ENCODE results near the gene EBPL. TPM values are rescaled to one million over a fixed set of nuclear protein-coding genes. Genes with fewer than 3 reads are reported as not detected.
"Not testable (repeated sequence)": the region's sequence is repeated elsewhere in the genome, so short reads cannot be mapped to it uniquely, and the experiment has no call there.

Gene EBPL
- total RNA-seq, 4 donors from 2014 or later: 38.2 to 130 (median 87.0) TPM

DNA sequence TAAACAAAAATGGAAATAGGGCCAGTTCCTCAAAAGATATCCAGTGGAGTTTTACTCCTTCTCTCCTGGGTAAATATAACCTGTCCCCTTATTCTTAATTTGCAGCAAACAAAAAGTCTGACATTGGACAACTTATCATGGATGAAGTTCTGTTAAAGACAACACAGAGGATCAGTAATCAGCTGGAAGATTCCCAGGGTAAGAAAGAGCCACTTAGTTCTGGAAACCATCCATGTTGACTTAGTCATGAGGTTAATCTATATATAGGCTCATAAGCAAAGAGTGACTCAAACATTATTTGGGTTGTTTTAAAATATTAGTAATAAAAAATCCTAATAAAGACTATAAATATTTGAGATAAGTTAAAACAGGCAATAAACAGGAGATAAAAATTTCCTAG is 40.5 kb upstream of the EBPL start:
- Histone ChIP-seq H3K27me3 (no peaks in the 10 kb centered on the region), H3K4me1 (no peaks in the 10 kb centered on the region), H3K27ac (no peak overlapping the region), H3K4me3 (no peak overlapping the region), H3K36me3 (peaks cover 19% of the 10 kb centered on the region), H3K9me3 (no peaks in the 10 kb centered on the region)
- no peak for DNase-seq (ENCODE audit: low spot score in 2 of 2)
- TF ChIP-seq POLR2A (IDR thresholded peaks at IDR 0.05) (no peak), POLR2AphosphoS5 (IDR thresholded peaks at IDR 0.05) (no peak), EP300 (IDR thresholded peaks at IDR 0.05) (no peak)
- TF ChIP-seq, protein P1, sequence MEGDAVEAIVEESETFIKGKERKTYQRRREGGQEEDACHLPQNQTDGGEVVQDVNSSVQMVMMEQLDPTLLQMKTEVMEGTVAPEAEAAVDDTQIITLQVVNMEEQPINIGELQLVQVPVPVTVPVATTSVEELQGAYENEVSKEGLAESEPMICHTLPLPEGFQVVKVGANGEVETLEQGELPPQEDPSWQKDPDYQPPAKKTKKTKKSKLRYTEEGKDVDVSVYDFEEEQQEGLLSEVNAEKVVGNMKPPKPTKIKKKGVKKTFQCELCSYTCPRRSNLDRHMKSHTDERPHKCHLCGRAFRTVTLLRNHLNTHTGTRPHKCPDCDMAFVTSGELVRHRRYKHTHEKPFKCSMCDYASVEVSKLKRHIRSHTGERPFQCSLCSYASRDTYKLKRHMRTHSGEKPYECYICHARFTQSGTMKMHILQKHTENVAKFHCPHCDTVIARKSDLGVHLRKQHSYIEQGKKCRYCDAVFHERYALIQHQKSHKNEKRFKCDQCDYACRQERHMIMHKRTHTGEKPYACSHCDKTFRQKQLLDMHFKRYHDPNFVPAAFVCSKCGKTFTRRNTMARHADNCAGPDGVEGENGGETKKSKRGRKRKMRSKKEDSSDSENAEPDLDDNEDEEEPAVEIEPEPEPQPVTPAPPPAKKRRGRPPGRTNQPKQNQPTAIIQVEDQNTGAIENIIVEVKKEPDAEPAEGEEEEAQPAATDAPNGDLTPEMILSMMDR (IDR thresholded peaks at IDR 0.05): no peak

DNA sequence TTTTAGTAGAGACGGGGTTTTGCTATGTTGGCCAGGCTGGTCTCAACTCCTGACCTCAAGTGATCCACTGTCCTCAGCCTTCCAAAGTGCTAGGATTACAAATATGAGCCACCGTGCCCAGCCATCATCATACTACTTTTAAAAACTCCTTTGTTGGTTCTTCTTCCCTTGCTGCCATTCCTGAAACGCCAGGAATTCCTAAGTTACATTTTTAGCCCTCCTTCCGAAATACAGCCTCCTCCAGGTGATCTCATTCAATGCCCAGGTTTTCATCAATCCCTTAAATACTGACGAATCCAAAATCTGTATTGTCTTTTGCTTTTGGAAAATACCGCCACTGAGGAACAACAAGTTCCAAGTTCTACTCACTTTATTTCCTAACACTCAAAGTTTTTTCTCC is 25.3 kb upstream of the EBPL start:
- WGBS: 97% methylated on average over 6 of the region's 6 CpGs
- no peak overlapping the region for H3K27ac ChIP-seq
- H3K4me3 ChIP-seq: no peak overlapping the region
- DNase-seq (ENCODE audit: low spot score in 2 of 2): no peak
- H3K4me1 ChIP-seq: no peaks in the 10 kb centered on the region
- peaks cover 57% of the 10 kb centered on the region for H3K36me3 ChIP-seq
- no peaks in the 10 kb centered on the region for H3K27me3 ChIP-seq
- peaks cover 23% of the 10 kb centered on the region for H3K9me3 ChIP-seq
- TF ChIP-seq, protein P1 (IDR thresholded peaks at IDR 0.05): no peak
- TF ChIP-seq EP300 (IDR thresholded peaks at IDR 0.05) (no peak), POLR2A (IDR thresholded peaks at IDR 0.05) (no peak), POLR2AphosphoS5 (IDR thresholded peaks at IDR 0.05) (no peak)

DNA sequence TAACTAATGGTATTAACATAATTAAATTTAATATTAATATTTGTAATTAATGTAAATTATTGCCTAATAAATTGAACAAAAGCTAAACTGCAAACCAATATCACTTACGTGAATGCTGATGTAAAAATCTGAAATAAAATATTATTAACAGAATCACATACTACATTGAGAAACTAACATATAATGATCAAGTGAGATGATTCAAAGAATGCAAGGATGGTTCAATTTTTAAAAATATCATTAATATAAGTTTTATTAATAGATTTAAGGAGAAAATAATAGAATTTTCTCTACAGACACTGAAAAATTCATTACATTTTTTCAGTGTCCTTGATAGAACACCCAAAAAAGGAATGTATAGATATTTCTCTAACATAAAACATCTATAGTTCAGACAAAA is 23.5 kb upstream of the EBPL start:
- TF ChIP-seq, protein P1 (IDR thresholded peaks at IDR 0.05): no peak
- TF ChIP-seq POLR2A (IDR thresholded peaks at IDR 0.05): no peak
- TF ChIP-seq POLR2AphosphoS5 (IDR thresholded peaks at IDR 0.05): no peak
- no peak for TF ChIP-seq EP300 (IDR thresholded peaks at IDR 0.05)
- Histone ChIP-seq H3K36me3 (peaks cover 57% of the 10 kb centered on the region), H3K4me1 (no peaks in the 10 kb centered on the region), H3K4me3 (no peak overlapping the region), H3K27ac (no peak overlapping the region), H3K27me3 (no peaks in the 10 kb centered on the region), H3K9me3 (peaks cover 23% of the 10 kb centered on the region)
- DNase-seq (ENCODE audit: low spot score in 2 of 2): no peak
- WGBS: 98% methylated on average over 1 of the region's 1 CpG

DNA sequence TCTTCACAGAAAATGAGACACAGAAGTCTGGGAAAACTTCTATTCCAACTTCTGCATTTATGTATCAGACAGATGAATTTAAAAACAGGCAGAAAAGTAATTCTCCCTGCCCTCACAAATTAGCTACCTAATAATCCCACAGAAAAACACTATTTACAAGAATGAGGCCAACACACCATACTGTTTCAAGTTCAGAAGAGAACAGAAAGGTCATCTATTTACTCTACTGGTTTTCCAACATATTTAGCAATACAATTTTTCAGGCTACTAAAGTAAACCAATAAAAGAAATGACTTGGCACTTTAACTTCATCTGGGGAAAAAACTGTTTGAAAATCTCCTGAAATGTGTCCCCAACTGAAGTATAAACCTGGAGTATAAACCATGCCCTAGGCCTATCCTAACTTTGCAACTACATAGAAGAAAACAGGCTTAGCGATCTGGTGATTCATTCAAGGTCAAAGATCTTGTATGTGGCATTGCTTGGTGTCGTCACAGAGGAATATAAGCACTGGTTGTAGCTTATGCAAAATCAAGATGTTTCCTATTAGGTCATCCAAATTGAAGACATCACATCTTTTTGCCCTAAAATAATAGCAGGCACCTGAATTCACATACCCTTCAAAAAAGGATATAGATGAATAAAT is 20.1 kb upstream of the EBPL start:
- no peak for DNase-seq (ENCODE audit: low spot score in 2 of 2)
- TF ChIP-seq, protein P1 (IDR thresholded peaks at IDR 0.05): no peak
- TF ChIP-seq POLR2AphosphoS5 (IDR thresholded peaks at IDR 0.05) (no peak), EP300 (IDR thresholded peaks at IDR 0.05) (no peak), POLR2A (IDR thresholded peaks at IDR 0.05) (no peak)
- H3K4me3 ChIP-seq: no peak overlapping the region
- no peaks in the 10 kb centered on the region for H3K27me3 ChIP-seq
- H3K4me1 ChIP-seq: no peaks in the 10 kb centered on the region
- peaks cover 51% of the 10 kb centered on the region for H3K36me3 ChIP-seq
- H3K9me3 ChIP-seq: peaks cover 19% of the 10 kb centered on the region
- 73% methylated on average over 2 of the region's 2 CpGs for WGBS
- H3K27ac ChIP-seq: no peak overlapping the region

DNA sequence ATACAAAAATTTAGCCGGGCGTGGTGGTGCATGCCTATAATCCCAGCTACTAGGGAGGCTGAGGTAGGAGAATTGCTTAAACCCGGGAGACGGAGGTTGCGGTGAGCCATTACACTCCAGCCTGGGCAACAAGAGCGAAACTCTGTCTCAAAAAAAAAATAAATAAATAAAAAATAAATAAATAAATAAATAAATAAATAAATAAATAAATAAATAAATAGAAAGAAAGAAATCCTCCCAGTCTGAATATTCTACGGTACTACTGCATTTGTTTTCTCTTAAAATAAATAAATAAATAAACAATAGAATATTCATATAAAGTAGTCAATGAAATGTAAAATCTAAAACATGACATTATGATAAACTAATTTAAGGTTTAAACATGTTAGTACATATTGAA is 13.0 kb upstream of the EBPL start:
- 96% methylated on average over 7 of the region's 7 CpGs for WGBS
- DNase-seq (ENCODE audit: low spot score in 2 of 2); H3K4me3 ChIP-seq; H3K27me3 ChIP-seq; H3K27ac ChIP-seq; H3K4me1 ChIP-seq; H3K9me3 ChIP-seq: not testable (repeated sequence)
- peaks cover 56% of the 10 kb centered on the region for H3K36me3 ChIP-seq

DNA sequence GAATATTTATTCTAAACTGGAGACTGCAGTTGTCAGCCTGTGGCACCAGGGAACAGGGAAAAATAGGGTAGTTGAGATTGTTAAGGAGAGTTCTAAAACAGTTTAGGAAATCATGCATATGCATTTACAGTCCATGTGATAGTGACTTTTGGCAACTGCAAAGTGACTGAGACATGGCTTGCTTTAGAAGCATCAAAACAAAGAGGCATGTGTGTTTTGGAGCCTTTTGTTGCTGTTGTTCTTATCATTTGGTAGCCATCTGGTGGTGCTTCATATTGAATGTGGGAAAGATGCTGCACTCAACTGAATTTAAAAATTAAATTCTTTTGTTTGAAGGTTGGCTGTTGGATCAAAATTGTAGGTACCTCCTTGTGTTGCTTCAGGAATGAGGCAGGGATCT is 10.2 kb upstream of the EBPL start:
- no peaks in the 10 kb centered on the region for H3K9me3 ChIP-seq
- no peaks in the 10 kb centered on the region for H3K27me3 ChIP-seq
- no peak for DNase-seq (ENCODE audit: low spot score in 2 of 2)
- no peak overlapping the region for H3K4me3 ChIP-seq
- no peaks in the 10 kb centered on the region for H3K4me1 ChIP-seq
- H3K27ac ChIP-seq: no peak overlapping the region
- no peak for TF ChIP-seq EP300 (IDR thresholded peaks at IDR 0.05)
- TF ChIP-seq, protein P1 (IDR thresholded peaks at IDR 0.05): no peak
- H3K36me3 ChIP-seq: peaks cover 44% of the 10 kb centered on the region
